ENCODE data around the gene RNF208.
"Not testable (repeated sequence)": the region's sequence is repeated elsewhere in the genome, so short reads cannot be mapped to it uniquely, and the experiment has no call there.

The RNF208 gene

GRCh38 chr9:137222190-137223077 lies at the start of gene RNF208:
Gene RNF208, minus strand, starts transcription at chr9:137222240. Its CDS starts 1,028 bp downstream, at chr9:137221212.
- no peak for DNase-seq

GRCh38 chr9:137271696-137272076 lies 49.6 kb upstream of the RNF208 start:
- no peak for DNase-seq

DNA sequence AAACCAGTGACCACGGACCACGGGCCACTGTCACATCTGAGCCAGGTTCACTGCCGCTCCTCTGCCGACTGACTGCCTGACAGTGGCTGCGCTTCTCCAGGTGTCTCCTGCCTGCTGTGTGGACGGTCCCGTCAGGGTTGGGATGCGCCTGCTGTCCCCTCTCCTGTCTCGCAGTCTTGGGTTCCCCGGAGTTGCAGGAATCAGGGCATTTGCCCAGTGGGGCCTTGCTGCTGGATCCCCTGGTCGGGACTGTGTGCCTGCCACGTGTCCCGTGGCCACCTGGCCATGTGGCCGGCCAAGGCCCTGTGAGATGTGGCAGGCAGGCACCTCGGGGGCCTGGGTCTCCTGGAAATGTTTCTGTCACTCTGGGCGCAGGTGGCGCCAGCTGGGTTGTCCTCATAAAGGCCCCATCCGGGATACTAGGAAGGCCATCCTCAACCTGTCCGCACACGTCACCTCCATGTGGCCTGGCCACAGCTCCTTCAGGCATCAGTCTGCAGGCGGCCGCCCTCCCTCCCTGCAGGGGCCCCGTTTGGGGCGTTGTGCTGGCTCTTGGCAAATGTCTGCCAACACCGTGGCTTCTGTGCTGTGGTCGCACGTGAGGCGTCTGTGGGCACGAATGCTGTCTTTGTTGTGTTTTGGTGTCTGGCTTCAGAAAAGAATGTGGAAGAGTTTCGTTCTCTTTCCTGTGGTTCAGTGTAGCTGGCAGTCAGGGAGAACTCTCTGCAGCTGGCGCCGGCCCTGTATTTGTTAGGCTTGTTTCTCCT lies 49.1 kb upstream of the RNF208 start:
- no peak for DNase-seq

GRCh38 chr9:137269231-137269772 lies 47.3 kb upstream of the RNF208 start:
- DNase-seq = no peak

- no peak for DNase-seq
These were observed 46.6 kb upstream of the RNF208 start for GRCh38 chr9:137268538-137269201.

DNA sequence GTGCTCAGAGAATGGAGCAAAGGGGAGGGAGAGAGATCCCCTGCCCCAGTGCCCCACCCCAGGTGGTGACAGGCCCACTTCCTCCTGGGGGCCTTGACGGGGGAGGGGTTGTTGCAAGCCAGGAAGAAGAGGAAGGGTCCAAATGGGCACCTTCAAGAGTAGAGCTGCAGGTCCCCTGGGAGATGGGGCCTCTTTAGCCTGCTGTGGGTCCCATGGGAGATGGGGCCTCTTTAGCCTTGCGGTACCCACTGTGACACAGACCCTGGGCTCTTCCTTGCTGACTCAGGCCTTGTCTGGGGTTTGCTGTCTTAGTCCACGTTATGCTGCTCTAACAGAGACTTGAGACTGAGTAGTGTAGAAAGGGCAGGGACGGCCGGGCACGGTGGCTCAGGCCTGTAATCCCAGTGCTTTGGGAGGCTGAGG lies 45.9 kb upstream of the RNF208 start:
- DNase-seq = no peak

GRCh38 chr9:137266585-137267453 lies 44.8 kb upstream of the RNF208 start:
- no peak for DNase-seq

DNA sequence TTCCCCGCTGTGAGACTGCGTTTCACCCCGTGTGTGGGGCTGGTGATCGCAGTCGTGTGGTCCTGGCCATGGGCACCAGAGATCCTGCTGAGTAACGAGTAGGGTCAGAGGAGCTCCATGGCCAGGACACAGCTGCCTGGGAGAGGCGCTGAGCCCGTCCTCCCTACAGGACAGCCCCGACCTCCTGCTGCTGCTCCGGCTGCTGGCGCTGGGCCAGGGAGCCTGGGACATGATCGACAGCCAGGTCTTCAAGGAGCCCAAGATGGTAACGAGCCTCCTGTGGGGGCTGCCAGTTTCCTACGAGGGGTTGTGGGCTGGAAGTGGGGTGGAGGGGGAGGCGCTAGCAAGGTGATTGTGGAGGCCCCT lies 44.1 kb upstream of the RNF208 start:
- no peak for DNase-seq

GRCh38 chr9:137265496-137266161 lies 43.6 kb upstream of the RNF208 start:
- no peak for DNase-seq

GRCh38 chr9:137264067-137264466 lies 42.0 kb upstream of the RNF208 start:
- no peak for DNase-seq

DNA sequence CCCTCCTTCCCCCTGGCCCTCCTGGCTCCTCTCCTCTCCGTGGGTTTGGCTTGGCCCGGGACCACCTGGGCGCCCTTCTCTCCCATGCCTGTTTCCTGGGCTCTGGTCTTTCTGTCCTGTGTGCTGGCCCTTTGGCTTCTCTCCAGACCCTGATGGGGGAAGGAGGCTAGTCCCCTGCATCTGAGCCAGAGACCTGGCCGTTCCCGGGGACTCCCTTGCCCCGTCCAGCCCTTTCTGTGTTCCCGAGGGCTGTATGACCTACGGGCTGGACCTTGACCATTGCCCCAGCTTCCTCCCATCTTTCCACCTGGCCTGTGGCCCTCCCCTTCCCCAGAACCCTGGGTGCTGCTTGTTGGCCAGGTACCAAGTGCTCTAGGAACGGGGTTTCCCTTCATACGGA lies 41.5 kb upstream of the RNF208 start:
- DNase-seq = no peak

DNA sequence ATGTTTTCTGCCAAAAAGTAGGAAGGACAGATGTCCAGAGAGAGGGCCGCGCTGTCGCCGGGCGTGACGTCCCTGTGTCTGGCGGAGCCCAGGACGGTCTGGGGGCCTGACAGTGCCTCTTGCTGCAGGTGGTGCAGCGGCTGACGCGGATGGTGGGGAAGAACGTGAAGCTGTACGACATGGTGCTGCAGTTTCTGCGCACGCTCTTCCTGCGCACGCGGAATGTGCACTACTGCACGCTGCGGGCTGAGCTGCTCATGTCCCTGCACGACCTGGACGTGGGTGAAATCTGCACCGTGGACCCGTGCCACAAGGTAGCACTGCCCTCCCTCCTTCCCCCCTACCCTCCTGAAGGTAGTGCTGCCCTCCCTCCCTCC lies 40.9 kb upstream of the RNF208 start:
- DNase-seq = no peak

GRCh38 chr9:137262173-137262908 lies 40.3 kb upstream of the RNF208 start:
- not testable (repeated sequence) for DNase-seq

- no peak for DNase-seq
These were observed 34.8 kb upstream of the RNF208 start for GRCh38 chr9:137256856-137257255.

GRCh38 chr9:137256362-137256761 lies 34.3 kb upstream of the RNF208 start:
- DNase-seq = no peak

GRCh38 chr9:137255448-137256114 lies 33.5 kb upstream of the RNF208 start:
- no peak for DNase-seq

- DNase-seq = peak; percentile 92
These were observed 32.8 kb upstream of the RNF208 start, which contains the start of gene NELFB for GRCh38 chr9:137254624-137255447. Gene NELFB, plus strand, starts transcription at chr9:137255327.

- DNase-seq = no peak
These were observed 31.9 kb upstream of the RNF208 start for GRCh38 chr9:137253717-137254623.

Data from CD4-positive, alpha-beta T cell treated with Interleukin-15 for 1 hour (primary cell).